ENCODE results near the gene NDUFB10.
A peak's percentile ranks its signal among the peaks of the same experiment; 100 is the strongest.

NDUFB10 gene

DNA sequence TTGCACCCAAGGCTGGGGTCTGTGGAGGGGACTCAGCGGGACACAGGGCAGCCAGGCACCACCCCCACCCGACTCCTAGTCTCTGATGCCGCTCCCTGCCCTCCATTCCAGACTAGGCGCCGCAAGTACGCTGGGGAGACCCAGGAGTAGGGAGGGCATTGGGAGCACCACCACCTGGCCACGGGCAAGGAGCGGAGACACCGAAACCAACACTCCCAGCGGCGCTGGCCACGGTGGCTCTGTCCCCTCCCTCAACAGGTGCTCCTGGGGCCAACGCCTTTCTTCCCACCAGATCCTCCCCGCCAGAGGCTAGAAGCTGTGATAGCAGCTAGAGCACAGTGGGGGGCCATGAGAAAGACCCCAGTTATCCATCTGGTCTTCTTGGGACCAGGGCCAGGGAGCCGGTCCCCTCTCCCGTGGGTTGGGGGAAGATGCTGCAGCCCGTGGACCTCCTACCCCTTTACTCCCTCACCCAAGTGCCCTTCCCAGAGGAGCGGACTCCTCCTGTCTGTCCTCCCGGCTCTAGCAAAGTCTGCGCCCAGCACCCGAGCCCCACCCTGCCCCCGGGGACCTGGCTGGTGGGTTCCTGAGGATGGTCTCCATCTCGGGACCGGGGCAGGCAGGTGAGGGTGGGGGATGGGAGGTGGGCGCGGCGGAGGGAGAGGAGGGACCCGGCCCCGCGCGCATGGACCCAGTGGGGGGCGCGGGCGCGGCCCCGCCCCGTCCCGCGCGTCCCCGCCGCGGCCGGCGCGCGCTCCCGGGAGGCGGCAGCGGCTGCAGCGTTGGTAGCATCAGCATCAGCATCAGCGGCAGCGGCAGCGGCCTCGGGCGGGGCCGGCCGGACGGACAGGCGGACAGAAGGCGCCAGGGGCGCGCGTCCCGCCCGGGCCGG lies 30.1 kb downstream of the NDUFB10 start, which contains the start of gene SYNGR3:
Gene SYNGR3, plus strand, starts transcription at position 762 of the 892 bp plus-strand sequence. CDS start 133 bp downstream, outside the sequence.
- no peak for DNase-seq

DNA sequence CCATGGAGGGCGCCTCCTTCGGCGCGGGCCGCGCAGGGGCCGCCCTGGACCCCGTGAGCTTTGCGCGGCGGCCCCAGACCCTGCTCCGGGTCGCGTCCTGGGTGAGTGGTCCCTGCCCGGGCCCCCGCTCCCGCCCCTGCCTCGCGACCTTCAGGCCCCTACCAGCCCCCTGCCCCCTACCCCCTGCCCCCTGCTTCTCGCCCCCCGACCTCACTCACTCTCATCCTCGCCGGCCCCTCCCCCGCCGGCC lies 30.7 kb downstream of the NDUFB10 start:
- no peak for DNase-seq

DNA sequence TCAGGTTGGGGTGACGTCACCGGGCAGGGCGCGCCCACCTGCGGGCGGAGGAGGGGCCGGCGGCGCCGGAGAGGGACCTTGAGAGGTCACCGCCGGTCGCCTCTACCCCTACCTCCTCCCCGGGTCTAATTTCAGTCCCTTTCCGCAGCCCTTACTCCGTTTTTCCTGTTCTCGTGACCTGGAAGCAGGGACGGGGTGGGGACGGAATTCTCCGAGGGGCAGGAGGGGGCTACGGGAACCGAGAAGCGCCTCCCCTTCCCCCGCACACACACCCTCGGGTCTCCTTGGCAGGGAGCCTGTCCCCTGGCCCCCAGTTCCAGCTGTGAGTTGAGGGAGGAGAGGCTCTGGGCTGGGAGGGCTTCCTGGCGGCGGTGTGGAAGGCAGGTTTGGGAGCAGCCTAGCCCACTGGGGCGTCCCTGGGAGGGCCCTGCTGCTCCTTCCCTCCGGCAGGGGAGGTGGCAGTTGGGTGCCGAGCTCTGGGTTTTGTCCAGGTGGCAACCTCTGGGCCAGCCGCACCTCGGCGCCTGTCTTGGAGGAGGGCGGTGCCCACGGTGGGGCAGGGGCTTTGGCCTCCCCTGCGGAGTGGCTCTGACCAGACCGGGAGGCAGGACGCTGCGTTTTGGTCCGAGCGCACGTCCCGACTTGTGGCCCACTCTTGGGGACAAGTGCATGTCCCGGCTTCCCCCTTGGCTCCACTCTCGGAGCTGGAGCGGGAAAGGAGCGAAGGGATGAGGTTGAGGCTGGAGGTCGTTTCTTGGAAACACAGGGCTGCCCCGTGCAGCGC lies 31.2 kb downstream of the NDUFB10 start:
- no peak for DNase-seq

DNA sequence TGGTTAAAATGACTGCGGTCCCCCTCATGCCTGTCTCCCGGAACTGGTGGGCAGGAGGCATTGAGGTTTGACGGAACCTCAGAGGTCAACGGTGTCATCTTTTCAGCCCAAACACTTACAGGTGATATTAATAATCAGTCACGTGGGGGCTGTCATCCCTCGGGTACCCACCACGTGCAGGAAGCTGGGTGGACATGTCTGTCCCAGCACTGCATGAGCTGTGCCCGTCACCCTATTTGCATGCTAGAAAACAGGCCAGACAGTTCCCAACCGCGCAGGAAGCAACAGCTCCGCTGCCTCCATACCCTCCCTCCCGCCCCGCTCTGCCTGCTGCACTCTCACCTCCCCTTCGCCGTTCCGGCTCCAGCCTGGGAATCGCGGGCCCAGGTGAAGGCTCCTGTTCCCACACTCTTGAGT lies 31.8 kb downstream of the NDUFB10 start:
- no peak for DNase-seq

DNA sequence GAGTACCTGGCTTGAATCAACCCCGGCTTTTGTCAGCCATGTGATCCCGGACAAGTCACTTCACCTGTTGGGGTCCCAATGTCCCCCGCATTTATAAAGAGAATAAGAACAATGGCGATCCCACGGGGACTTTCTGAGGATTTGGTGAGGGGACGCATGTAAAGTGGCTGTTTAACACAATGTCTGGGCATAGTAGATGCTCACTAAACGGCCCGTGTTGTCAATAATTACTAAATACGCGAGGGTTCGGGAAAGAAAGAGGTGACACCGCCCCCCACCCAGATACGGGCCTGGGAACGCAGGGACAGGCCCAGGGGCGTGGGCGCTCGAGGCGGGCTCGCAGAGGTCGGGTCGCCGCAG lies 32.2 kb downstream of the NDUFB10 start:
- no peak for DNase-seq

DNA sequence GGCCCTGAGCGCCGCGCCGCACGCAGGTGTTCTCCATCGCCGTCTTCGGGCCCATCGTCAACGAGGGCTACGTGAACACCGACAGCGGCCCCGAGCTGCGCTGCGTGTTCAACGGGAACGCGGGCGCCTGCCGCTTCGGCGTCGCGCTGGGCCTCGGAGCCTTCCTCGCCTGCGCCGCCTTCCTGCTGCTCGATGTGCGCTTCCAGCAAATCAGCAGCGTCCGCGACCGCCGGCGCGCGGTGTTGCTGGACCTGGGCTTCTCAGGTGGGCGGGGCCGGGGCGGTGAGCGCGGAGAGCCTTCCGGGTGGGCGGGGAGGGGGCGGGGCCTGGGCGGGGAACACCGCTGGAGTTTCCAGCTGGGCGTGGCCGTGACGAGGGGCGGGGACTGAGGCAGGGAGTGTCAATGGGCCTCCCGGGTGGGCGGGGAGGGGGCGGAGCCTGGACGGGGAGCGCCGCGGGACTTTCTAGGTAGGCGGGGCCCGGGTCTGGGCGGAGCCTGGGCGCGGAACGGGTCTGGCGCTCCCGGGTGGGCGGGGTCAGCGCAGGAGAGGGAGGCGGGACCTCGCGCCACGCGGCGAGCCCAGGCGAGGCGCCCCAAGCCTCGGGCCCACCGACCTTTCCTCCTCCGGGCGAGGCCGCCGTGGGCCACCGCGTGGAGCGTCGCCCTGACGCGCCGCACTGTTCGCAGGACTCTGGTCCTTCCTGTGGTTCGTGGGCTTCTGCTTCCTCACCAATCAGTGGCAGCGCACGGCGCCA lies 32.8 kb downstream of the NDUFB10 start:
- no peak for DNase-seq

DNA sequence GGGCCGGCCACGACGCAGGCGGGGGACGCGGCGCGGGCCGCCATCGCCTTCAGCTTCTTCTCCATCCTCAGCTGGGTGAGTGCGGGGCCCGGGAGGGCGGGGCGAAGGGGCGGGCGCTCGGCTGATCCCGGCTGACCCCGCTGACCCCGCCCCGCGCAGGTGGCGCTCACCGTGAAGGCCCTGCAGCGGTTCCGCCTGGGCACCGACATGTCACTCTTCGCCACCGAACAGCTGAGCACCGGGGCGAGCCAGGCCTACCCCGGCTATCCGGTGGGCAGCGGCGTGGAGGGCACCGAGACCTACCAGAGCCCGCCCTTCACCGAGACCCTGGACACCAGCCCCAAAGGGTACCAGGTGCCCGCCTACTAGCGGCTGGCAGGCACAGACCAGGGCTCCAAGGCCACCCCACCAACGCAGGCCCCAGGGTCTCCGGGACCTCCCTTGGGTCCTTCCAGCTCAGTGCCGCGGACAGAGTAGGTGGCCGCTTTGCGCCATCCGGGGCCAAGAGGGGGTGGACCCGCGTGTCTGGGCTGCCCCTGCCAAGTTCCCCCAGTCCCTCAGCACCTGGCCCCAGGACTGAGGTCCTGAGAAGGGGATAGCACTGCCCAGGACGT lies 33.5 kb downstream of the NDUFB10 start:
- no peak for DNase-seq

DNA sequence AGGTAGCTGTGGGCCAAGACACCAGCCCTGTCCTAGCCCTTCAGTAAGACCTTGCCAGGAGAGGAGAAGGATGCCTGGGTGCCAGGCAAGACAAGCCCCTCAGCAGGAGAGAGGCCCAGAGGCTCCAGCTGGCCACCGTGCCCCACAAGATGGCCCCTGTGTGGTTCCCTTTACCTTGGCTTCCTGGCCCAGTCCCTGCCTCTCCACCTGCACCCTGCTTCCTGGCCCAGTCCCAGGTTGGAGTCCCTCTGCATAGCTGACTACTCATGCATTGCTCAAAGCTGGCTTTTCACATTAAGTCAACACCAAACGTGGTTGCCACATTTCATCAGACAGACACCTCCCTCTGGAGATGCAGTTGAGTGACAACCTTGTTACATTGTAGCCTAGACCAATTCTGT lies 34.4 kb downstream of the NDUFB10 start:
- DNase-seq: peak; percentile 19

DNA sequence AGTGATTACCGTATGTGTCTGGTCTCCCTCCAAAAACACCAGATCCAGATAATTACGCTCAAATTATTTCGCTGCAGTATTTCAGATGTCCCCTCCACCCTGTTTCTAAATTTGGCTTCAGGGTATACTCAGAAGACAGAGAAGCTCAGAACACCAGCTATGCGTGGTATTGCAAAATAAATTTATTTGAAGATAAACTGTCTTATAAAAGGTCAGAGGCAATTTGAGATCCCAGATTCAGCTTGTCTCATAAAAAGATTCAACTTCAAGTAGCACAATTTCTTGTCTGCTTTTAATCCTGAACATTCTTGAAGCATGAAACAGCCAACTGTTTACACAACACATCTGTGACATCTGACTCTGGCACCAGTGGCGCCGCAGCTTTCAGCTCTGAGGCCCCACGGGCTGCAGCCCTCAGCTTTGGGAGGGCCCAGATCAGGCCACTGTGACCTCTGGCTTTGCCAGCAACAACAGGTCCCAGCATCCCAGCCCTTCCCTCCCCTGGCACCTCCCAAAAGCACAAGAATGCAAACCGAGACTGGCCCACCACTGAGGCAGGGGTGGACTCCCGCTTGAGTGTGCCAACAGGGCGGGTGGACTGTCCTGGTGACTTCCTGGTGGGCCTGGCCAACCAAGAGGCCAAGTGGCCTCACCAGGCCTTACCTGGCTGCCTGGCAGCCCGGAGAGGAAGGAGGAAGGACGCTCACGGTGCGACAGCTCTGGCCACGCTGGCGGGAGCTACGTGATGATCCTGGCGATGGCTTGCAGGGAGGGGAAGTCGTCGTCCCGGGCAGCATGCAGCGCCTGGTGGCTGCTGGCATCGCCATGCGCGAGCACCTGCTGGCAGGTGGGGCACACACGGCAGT lies 38.4 kb downstream of the NDUFB10 start:
- DNase-seq: no peak

DNA sequence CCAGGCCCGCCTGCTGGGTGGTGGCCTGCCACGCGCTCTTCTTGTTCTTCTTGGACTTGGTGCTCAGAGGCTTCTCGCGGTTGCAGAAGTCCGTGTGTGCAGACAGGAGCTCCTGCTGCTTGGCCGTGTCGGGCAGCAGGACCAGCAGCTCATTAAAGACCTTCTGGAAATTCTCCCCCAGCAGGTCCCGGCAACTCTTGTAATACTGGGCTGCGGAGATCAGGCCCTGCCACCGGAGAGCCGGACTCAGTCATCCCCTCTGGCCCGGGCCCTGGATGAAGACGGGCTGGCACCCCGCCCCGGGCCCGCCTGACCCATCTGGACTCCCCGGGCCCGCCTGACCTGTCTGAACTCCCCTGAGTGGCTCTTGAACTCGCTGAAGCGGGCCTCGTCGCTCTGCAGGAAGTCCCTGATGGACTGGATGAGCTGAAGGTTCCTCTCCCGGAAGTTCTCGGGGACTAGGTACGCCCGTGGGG lies 39.1 kb downstream of the NDUFB10 start:
- no peak for DNase-seq

DNA sequence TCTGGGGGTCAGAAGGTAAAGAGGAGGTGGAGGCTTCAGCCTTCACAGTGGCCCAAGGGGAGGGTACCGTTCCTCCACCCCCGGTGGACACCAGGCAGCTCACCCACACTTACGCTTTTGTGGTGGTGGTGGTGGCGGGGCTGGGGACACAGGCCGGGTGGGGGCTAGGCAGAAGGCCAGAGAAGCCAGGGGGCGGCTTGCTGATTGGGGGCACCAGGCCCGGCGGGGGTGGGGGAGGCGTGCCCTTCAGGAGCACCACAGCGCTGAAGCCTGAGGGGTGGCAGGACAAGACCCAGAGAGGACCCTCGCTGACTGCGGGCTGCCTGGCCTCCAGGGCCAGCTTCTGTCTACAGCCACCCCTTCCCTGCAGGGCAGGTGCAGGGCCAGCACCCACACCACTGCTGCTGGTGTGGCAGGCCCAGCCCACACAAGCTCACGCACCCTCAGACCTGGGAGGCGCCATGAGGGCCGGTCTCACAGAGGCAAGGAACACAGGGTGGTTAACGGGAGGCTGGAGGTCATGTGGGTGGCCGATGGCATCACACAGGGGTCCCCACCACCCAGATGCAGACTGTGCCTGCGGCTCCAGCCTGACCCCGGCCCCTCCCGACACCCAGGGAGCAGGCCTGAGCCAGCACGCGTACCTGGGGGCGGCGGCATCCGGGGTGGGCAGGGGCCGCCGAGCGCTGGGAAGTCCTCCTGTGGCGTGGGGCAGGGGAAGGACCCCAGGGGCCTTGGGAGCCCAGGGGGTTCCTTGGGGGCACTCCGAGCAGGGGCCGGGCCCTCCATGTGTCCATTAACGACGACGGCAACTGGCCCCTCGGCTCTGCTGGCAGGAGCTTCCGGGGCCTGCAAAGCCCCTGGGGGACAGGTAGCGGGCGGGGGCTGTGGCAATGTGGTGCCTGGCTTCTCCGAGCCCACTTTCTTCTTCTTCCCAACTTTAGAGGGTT lies 39.8 kb downstream of the NDUFB10 start:
- no peak for DNase-seq

DNA sequence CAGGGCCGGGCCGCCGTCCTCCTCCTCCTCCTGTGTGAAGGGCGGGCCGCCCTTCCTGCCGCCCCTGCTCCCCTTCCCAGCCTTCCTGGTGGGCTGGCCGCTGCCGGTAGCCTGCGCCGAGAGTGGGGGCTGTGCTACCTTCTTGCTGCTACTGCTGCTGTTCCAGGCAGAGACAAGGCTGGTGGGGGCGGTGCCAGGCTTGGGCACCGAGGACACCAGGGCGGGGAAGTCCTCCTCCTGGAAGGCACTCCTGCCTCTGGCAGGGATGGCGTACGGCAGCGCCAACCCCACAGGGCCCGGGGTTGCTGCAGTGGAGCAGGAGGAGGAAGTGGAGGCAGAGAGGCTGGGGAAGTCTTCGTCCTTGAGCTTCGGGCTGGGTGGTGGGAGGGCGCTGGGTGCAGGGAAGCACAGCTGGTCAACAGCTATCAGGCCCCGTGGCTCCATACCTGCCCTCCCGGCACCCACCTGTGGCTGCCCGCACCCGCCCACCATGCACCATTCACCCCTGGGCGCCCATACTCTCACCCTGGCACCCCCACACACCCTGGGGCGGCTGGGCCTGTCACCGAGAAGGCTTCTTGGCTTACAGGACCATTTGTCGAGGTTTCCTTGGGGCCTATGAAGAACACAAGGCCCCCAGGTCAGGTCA lies 40.7 kb downstream of the NDUFB10 start:
- DNase-seq: no peak

DNA sequence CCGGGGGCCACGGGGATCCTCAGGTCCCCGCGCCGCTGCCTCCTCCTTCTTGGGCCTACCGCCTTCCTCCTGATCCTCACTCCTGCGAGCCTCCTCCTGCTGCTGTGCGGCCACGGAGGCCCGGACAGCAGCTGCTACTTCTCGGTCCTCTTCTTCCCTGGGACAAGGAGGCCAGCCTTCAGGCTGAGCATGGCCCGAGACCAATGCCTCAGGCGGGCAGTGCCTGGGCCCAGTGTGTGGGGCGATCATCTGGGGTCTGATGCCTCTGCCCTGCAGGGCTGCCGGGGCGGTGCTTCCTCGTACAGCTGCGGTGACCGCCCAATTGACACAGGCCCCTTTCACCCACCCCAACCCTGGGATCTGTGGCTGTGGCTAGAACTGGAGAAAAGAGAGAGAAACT lies 41.7 kb downstream of the NDUFB10 start:
- DNase-seq: no peak

DNA sequence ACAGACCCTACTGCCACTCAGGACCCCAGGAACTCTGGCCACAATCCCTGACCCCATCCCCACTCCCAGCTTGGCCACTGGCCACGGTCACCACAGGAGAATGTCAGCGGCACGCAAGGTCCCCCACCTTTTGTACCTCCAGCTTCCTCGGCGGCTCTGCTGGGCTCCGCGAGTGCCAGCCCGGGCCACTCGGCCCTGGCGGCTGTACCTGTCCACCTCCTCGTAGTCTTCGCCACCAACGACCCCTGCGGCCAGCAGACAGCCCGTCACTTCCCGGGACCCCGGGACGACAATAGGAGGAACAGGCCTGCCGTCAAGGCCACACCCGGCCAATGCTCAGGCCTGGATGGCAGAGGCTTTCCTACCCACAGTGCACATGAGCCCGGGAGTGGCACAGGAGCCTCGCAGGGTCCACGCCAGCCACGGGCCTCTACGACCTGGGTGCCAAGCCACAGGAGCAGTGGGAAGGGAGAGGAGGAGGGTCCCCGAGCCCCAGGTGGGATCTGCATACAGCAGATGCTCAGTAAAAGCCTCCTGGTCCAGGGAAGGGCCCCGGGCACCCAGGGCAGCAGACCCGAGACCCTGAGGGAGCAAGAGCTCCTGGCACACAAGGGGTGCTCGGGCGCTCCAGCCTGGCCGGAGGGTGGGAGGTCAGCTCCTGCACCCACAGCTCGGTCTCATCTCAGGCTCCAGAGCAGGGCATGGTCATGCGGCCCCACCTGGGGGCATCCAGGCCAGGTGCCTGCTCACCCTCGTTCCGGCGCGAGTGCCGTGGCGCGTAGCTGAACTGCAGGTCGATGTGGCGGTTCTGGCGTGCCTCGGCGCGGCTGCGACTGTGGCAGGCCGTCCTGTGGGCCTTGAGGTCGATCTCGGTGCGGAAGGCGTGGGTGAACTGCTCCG lies 42.4 kb downstream of the NDUFB10 start:
- no peak for DNase-seq

DNA sequence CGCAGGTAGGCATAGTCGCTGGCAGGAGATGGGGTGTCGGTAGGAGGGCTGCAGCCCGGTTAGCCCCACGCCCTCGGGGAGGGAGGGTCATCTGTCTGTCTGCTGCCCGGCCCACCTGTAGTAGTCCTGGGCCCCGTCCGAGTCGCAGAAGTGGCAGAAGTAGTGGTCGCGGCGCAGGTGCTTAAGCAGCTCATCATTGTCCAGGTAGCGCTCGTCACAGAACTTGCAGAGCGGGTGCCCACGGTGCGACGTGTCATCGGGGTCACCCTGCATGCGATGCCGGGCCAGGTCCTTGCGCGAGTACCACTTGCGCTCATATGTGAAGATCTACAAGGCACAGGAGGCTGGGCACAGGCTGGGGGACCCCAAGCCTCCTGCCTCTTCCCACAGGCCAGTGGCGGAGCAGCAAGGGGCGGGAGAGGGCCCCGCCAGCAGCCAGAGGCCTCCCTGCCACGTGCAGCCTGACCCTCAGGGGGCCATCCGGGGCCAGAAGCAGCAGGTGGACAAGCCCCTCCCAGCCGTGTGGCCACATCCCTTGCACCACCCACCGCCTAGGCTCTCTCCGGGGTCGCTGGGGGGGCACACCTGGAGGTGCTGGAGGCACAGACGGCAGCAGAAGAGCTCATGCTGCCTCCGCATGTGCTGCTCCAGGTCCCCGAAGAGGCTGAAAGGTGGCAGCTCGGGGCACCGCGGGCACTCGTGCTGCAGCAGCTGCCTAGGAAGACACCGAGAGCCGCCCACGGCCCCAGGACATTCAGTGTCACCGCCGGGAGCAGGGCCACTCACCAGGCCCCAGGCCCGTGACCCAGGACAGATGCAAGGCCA lies 43.3 kb downstream of the NDUFB10 start:
- DNase-seq: no peak

DNA sequence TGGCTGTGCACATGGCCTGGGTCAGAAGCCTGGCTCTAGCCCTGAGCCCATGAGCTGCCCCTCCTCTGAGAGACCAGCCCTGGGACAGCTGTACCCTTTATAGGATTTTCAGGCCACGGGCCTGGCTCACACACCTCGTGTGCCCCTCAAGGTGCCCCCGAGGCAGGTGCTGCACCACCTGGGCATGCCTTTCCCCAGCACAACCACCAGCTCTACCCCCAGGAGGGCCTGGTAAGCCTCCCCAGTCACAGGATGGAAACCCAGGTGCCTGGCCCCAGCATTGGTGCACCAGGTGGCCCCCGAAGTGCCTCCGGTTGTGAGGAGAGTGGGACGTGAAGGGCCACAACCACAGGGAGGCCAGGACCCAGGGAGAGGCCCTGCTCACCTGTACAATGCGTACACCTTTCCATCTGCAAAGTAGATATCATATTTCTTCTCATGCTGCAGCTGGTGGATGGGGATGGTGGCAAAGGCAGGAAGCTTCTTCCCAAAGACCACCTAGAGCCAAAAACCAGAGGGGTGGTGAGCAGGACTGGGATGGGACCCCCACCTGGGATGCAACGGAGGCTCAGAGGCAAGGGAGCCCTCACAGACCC lies 44.0 kb downstream of the NDUFB10 start:
- no peak for DNase-seq

DNA sequence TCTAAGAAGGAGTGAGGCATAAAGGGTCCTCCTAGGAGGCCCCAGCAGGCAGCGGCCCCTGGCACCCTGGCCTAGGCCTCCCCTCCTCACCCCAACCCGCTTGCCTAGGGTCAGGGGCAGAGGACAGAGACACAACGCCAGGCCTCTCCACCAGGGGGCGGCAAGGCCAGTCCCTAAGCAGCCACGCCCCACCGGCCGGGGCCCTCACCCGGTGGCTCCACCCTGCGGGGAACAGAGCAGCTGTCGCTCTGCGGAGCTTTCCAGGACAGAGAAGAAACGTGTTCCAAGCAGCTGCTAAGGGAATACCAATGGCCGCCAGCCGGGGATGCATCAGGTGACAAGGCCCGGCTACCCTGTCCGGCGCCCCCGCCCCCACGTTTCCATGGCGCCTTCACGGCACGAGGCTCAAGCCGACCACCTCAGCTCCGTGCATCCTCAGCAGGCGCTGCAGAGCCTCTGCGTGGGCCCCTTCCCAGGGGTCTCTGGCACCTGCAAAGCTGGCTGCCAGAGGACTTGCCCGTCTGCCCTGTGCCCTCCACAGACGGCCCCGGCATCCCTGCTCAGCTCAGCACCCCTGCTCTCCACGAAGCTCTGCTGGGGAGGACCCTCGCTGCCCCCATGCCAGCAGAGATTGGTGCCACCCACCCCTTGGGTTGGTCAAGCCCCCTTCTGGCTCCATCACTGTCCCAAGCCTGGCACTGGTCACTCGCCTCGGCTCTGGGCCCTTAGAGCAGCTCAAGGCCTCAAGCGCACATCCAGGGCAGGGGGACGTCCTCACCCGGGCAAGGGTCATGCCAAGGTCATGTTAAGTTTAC lies 44.7 kb downstream of the NDUFB10 start:
- DNase-seq: peak; percentile 56

Data from NCI-H2029 treated with DMSO at 0.1 percent for 48 hours (cell line).